ENCODE data around the gene DPP10.

Gene DPP10

DNA sequence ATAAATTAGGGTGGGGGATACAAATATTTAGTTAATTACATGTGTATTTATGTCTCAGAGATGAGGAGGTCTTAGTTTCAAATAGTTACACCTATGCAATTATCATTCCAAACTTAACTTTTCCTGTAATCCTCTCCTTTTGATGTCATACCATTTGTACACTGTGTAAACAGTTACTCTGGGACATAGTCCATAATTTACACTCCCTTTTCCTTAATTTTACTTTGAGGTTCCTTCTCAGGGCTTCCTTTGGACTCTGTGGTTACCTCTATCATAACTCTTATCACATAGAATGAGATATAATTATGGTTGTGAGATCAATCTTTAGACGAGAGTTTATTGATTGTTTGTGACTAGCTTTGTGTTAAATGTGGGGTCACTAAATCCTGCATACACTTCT is 84.4 kb downstream of the DPP10 start:
- no peaks in the 10 kb centered on the region for H3K36me3 ChIP-seq (ENCODE audit: insufficient read depth, low read length)
- H4K20me1 ChIP-seq (ENCODE audit: insufficient read depth, low read length) = no peaks in the 10 kb centered on the region
- TF ChIP-seq, protein P1, sequence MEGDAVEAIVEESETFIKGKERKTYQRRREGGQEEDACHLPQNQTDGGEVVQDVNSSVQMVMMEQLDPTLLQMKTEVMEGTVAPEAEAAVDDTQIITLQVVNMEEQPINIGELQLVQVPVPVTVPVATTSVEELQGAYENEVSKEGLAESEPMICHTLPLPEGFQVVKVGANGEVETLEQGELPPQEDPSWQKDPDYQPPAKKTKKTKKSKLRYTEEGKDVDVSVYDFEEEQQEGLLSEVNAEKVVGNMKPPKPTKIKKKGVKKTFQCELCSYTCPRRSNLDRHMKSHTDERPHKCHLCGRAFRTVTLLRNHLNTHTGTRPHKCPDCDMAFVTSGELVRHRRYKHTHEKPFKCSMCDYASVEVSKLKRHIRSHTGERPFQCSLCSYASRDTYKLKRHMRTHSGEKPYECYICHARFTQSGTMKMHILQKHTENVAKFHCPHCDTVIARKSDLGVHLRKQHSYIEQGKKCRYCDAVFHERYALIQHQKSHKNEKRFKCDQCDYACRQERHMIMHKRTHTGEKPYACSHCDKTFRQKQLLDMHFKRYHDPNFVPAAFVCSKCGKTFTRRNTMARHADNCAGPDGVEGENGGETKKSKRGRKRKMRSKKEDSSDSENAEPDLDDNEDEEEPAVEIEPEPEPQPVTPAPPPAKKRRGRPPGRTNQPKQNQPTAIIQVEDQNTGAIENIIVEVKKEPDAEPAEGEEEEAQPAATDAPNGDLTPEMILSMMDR (IDR thresholded peaks at IDR 0.05; ENCODE audit: low read length) = no peak
- TF ChIP-seq EZH2 (IDR thresholded peaks at IDR 0.05; ENCODE audit: borderline replicate concordance, low read length) = no peak
- H3K4me1 ChIP-seq (ENCODE audit: insufficient read depth, low read length, severe bottlenecking) = no peaks in the 10 kb centered on the region
- H3K4me3 ChIP-seq (ENCODE audit: low read depth, low read length, poor library complexity, severe bottlenecking) = no peak overlapping the region
- no peak overlapping the region for H3K4me2 ChIP-seq (ENCODE audit: low read length)
- H3F3A ChIP-seq (ENCODE audit: insufficient read depth, low read length) = no peaks in the 10 kb centered on the region
- H3K9ac ChIP-seq (ENCODE audit: low read length) = no peak overlapping the region
- no peaks in the 10 kb centered on the region for H3K79me2 ChIP-seq (ENCODE audit: insufficient read depth, low read length)
- H3K9me2 ChIP-seq (ENCODE audit: low read depth, low read length) = no peaks in the 10 kb centered on the region
- no peak overlapping the region for H3K27ac ChIP-seq (ENCODE audit: low read depth, low read length, poor library complexity, severe bottlenecking)
- no peak overlapping the region for H2AFZ ChIP-seq (ENCODE audit: low read length)
- H3K9me3 ChIP-seq (ENCODE audit: low read length) = no peaks in the 10 kb centered on the region
- no peaks in the 10 kb centered on the region for H3K27me3 ChIP-seq (ENCODE audit: insufficient read depth, low read length)

- no peaks in the 10 kb centered on the region for H3K79me2 ChIP-seq (ENCODE audit: insufficient read depth, low read length)
- H3K9me3 ChIP-seq (ENCODE audit: low read length) = no peaks in the 10 kb centered on the region
- no peak overlapping the region for H3K27ac ChIP-seq (ENCODE audit: low read depth, low read length, poor library complexity, severe bottlenecking)
- H4K20me1 ChIP-seq (ENCODE audit: insufficient read depth, low read length) = no peaks in the 10 kb centered on the region
- H3K27me3 ChIP-seq (ENCODE audit: insufficient read depth, low read length) = no peaks in the 10 kb centered on the region
- H3K9ac ChIP-seq (ENCODE audit: low read length) = no peak overlapping the region
- H3K4me2 ChIP-seq (ENCODE audit: low read length) = no peak overlapping the region
- no peaks in the 10 kb centered on the region for H3K9me2 ChIP-seq (ENCODE audit: low read depth, low read length)
- H3F3A ChIP-seq (ENCODE audit: insufficient read depth, low read length) = no peaks in the 10 kb centered on the region
- TF ChIP-seq EZH2 (IDR thresholded peaks at IDR 0.05; ENCODE audit: borderline replicate concordance, low read length) = no peak
- TF ChIP-seq, protein P1 (IDR thresholded peaks at IDR 0.05; ENCODE audit: low read length) = no peak
- H3K4me1 ChIP-seq (ENCODE audit: insufficient read depth, low read length, severe bottlenecking) = no peaks in the 10 kb centered on the region
- H3K36me3 ChIP-seq (ENCODE audit: insufficient read depth, low read length) = no peaks in the 10 kb centered on the region
- H3K4me3 ChIP-seq (ENCODE audit: low read depth, low read length, poor library complexity, severe bottlenecking) = no peak overlapping the region
- no peak overlapping the region for H2AFZ ChIP-seq (ENCODE audit: low read length)
These were observed 85.0 kb downstream of the DPP10 start for GRCh38 chr2:114527330-114527983.

- H3K4me1 ChIP-seq (ENCODE audit: insufficient read depth, low read length, severe bottlenecking) = no peaks in the 10 kb centered on the region
- no peak for TF ChIP-seq EZH2 (IDR thresholded peaks at IDR 0.05; ENCODE audit: borderline replicate concordance, low read length)
- TF ChIP-seq, protein P1 (IDR thresholded peaks at IDR 0.05; ENCODE audit: low read length) = no peak
- H3K9me2 ChIP-seq (ENCODE audit: low read depth, low read length) = no peaks in the 10 kb centered on the region
- H2AFZ ChIP-seq (ENCODE audit: low read length) = no peak overlapping the region
- no peak overlapping the region for H3K4me3 ChIP-seq (ENCODE audit: low read depth, low read length, poor library complexity, severe bottlenecking)
- H4K20me1 ChIP-seq (ENCODE audit: insufficient read depth, low read length) = no peaks in the 10 kb centered on the region
- no peak overlapping the region for H3K4me2 ChIP-seq (ENCODE audit: low read length)
- no peak overlapping the region for H3K27ac ChIP-seq (ENCODE audit: low read depth, low read length, poor library complexity, severe bottlenecking)
- H3K36me3 ChIP-seq (ENCODE audit: insufficient read depth, low read length) = no peaks in the 10 kb centered on the region
- no peak overlapping the region for H3K9ac ChIP-seq (ENCODE audit: low read length)
- no peaks in the 10 kb centered on the region for H3F3A ChIP-seq (ENCODE audit: insufficient read depth, low read length)
- H3K27me3 ChIP-seq (ENCODE audit: insufficient read depth, low read length) = no peaks in the 10 kb centered on the region; the same call in 1 of the 2 replicates
- no peaks in the 10 kb centered on the region for H3K79me2 ChIP-seq (ENCODE audit: insufficient read depth, low read length)
- H3K9me3 ChIP-seq (ENCODE audit: low read length) = no peaks in the 10 kb centered on the region
These were observed 92.0 kb downstream of the DPP10 start for GRCh38 chr2:114534116-114535084.

All from OCI-LY1 (cell line).